HG03342 (cell line): Measurements from ENCODE around the gene IER2.

Source experiments
- ATAC-seq: cut with Tn5 transposase; IDR thresholded peaks from one replicate; pipeline ENCODE4 v1.9.1; 2021; ENCODE audit warnings: mild to moderate bottlenecking, moderate library complexity; ENCODE audit not compliant: unreplicated experiment

The IER2 gene

GRCh38 chr19:13150187-13150930, at the start of gene IER2, which contains the start of gene STX10:
TSS of gene IER2 (plus strand) at chr19:13150411. CDS start at chr19:13153187, 2,776 bp downstream.
TSS of gene STX10 (minus strand) at chr19:13150375. CDS start at chr19:13150173, 202 bp downstream.
- peak; percentile 38 for ATAC-seq

- no peak for ATAC-seq
These were observed 49.2 kb upstream of the IER2 start for GRCh38 chr19:13100841-13101589.

- ATAC-seq = no peak
These were observed 48.4 kb upstream of the IER2 start for GRCh38 chr19:13101590-13102415.

- no peak for ATAC-seq
These were observed 47.9 kb upstream of the IER2 start for GRCh38 chr19:13102416-13102665.

GRCh38 chr19:13102666-13103580, 47.3 kb upstream of the IER2 start, which contains the start of gene LYL1:
TSS of gene LYL1 (minus strand) at chr19:13102858. CDS start at chr19:13101171, 1,687 bp downstream.
- ATAC-seq = no peak

GRCh38 chr19:13103581-13104359, 46.4 kb upstream of the IER2 start:
- no peak for ATAC-seq

- ATAC-seq = no peak
These were observed 45.8 kb upstream of the IER2 start for GRCh38 chr19:13104360-13104847.

GRCh38 chr19:13104848-13105711, 45.1 kb upstream of the IER2 start:
- no peak for ATAC-seq

- no peak for ATAC-seq
These were observed 40.7 kb upstream of the IER2 start for GRCh38 chr19:13109361-13110098.

GRCh38 chr19:13110099-13110610, 40.1 kb upstream of the IER2 start:
- no peak for ATAC-seq

GRCh38 chr19:13112555-13112954, 37.7 kb upstream of the IER2 start:
- ATAC-seq = no peak

- ATAC-seq = no peak
These were observed 34.3 kb upstream of the IER2 start for GRCh38 chr19:13115936-13116281.

- ATAC-seq = no peak
These were observed 33.7 kb upstream of the IER2 start, which contains the start of gene TRMT1 for GRCh38 chr19:13116282-13117175. TSS of gene TRMT1 (minus strand) at chr19:13116740. CDS start at chr19:13116399, 341 bp downstream.

- ATAC-seq = no peak
These were observed 32.9 kb upstream of the IER2 start for GRCh38 chr19:13117176-13117771.

- peak; percentile 59 for ATAC-seq
These were observed 32.3 kb upstream of the IER2 start, which contains the start of gene NACC1 for GRCh38 chr19:13117772-13118423. TSS of gene NACC1 (plus strand) at chr19:13118264. CDS start at chr19:13135208, 16,944 bp downstream.
